Cortex of kidney (tissue), 1 donor: ENCODE data around the gene MUC12.
"Not testable (repeated sequence)": the region's sequence is repeated elsewhere in the genome, so short reads cannot be mapped to it uniquely, and the experiment has no call there.

Experiments used
- DNase-seq: peaks from one replicate; lab custom pipeline; 2025; lab: John Stamatoyannopoulos, UW

MUC12 gene

DNA sequence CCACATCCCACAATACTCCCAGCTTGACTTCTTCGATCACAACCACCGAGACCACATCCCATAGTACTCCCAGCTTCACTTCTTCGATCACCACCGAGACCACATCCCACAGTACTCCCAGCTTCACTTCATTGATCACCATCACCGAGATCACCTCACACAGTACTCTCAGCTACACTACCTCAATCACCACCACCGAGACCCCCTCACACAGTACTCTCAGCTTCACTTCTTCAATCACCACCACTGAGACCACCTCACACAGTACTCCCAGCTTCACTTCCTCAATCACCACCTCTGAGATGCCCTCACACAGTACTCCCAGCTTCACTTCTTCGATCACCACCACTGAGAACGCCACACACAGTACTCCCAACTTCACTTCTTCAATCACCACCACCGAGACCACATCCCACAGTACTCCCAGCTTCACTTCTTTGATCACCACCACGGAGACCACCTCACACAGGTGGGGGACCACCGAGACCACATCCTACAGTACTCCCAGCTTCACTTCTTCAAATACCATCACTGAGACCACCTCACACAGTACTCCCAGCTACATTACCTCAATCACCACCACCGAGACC is 11.4 kb upstream of the MUC12 start:
- no peak for DNase-seq

GRCh38 chr7:100959894-100960293 is 9.5 kb upstream of the MUC12 start:
- no peak for DNase-seq

GRCh38 chr7:100962537-100962936 is 6.8 kb upstream of the MUC12 start:
- no peak for DNase-seq

- no peak for DNase-seq
Measured at GRCh38 chr7:100963386-100963785, 6.0 kb upstream of the MUC12 start.

GRCh38 chr7:100963874-100964273 is 5.5 kb upstream of the MUC12 start:
- no peak for DNase-seq

- DNase-seq, result no peak
Measured at GRCh38 chr7:100964630-100965029, 4.7 kb upstream of the MUC12 start.

DNA sequence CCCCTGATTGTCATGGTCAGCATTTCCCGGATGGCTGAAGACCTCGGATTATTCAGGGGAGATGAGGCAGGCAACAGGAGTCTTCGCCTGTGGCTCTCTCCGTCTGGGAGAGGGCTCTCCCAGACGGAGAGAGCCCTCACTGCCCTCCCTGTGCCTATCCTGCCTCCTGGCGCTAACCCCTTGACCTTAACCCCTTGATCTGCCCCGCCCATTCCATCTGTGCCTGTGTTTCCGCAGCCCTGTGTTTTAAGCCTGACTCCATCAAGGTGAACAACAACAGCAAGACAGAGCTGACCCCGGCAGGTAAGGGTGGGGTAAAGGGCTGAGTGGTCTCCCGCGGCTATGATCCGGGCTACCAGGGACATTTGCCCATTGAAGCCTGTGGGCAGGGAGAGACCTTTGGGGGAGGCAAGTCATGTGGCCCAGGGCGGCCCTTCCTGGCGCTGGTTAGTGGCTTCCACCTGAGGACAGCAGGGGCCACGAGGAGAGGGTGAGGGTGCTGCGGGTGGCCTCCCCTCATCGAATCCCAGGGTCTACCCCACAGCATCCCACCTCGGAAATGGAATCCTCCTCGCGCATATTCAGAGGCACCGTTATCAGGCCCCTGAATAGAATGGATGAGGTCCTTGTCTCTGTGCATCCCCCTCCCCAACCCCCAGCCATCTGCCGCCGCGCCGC is 4.2 kb upstream of the MUC12 start:
- no peak for DNase-seq

- DNase-seq, result no peak
Measured at GRCh38 chr7:100965723-100966541, 3.4 kb upstream of the MUC12 start.

DNA sequence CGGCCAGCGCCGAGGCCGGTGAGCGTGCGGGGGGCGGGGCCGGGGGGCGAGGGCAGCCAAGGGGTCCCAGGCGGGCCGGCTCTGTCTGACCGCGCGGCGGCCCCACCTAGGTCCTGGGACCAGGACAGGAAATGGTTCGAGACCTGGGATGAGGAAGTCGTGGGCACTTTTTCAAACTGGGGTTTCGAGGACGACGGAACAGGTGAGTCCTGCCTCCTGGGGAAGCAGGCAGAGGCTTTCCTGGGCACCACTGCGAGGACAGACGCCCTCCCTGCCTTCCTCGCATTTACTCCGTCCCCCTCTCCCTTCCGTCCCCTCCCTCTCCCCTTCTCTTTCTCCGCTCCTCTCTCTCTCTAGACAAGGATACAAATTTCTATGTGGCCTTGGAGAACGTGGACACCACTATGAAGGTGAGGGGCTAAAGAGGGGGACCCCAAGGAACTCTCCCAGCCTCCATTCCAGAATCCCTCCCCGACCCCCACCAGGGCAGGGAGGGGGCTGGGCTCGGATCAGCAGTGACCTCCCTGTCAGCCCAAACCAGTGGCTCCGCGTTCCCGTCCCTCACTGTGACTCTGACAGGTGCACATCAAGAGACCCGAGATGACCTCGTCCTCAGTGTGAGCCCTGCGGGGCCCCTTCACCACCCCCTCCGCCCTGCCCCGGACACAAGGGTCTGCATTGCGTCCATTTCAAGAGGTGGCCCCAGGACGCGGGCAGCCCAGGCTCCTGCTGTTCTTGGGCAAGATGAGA is 2.6 kb upstream of the MUC12 start:
- no peak for DNase-seq

- no peak for DNase-seq
Measured at GRCh38 chr7:100967292-100967863, 2.0 kb upstream of the MUC12 start.

- DNase-seq, result no peak
Measured at GRCh38 chr7:100968031-100968430, 1.3 kb upstream of the MUC12 start.

DNA sequence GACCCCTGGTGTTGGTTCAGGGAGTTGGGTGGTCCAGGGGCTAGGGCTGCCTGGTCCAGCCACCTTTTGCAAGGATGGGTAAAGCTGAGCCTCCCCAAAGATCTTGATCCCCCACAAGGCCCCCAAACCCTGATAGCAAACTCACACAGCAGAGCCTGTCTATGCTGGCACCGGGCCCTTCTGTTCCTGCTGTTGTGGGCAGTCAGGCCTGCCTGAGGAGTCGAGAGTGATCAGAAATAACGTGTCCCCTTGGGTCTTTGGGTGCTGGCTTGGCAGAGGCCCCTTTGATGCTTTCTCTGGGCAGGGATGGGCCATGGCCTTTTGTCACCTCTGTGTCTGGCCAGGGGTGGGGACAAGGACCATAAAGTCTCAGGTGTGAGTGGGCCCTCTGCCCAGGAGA is 715 bp upstream of the MUC12 start:
- DNase-seq, result no peak

DNA sequence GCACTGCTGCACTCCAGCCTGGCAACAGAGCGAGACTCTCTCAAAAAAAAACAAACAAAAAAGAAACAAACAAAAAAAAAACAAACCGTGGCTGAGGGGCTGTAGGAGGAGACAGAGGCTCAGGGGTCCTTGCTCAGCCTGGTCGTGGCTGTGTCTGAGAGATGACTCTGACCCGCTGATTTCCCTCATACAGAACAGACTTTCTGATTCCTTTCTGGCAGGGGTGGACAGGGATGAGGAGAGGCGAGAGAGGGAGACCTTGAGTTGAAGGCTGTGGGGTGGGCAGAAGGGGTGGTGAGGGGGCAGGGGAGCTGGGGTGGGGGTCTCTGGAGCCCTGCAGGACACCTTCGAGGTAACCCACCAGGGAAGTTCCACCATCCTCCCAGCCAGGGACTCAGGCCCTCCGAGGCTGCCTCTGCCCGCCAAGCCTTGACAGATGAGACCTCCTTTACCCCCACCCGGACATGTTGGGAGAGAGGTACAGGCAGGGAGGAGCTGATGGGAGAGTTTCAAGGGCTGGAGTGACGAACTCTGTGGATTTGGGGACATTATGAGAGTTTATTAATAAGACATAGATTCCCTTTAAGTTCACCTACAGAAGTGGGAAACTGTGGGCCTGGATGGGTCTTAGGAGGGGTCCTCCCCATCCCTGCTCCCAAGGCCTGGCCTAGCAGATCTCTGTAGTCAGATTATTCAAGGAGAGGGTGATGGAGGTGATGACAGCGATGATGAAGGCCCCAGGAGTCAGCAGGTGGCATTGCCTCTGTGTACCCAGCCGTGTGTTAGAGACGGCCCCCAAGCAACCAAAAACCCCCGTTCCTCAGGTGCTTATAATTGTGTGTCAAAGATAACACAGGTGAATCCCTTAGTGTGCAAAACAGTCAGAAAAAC is 2.0 kb downstream of the MUC12 start:
- DNase-seq, result no peak

DNA sequence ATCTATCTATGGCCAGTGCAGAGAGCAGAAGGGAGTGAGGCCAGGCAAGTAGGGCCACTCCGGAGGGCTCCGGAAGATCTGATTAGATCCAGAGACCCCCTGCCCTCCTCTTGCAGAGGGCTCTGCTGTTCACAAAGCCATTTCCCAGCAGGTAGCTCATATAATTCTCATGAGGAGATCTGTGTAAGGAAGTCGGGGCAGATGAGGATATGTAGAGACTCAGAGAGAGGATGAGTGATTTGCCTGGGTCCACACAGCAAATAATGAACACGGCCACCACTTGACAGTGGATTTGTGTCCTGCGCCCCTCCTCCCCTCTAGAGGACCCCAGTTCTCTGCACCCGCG is 2.6 kb downstream of the MUC12 start:
- no peak for DNase-seq

- DNase-seq, result no peak
Measured at GRCh38 chr7:100974021-100974420, 4.7 kb downstream of the MUC12 start.

GRCh38 chr7:100975371-100975821 is 6.0 kb downstream of the MUC12 start:
- no peak for DNase-seq

DNA sequence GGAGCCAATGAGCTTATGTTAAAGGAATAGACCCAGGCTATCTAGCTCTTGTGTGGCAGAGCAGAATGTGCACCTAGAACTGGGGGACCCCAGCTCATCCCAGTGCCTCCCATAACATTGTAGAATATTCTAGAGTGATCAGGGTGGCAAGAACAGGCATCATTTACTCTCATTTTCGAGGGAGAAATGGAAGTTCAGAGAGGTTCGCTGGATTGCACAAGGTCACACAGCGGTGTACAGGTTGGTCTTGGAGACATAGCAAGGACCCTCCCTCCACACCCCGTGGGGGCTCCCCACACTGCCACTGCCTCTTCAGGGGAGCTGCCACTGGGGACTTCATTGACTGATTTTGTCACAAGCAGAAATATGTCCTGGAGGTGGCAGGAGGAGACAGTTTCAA is 8.9 kb downstream of the MUC12 start:
- no peak for DNase-seq

DNA sequence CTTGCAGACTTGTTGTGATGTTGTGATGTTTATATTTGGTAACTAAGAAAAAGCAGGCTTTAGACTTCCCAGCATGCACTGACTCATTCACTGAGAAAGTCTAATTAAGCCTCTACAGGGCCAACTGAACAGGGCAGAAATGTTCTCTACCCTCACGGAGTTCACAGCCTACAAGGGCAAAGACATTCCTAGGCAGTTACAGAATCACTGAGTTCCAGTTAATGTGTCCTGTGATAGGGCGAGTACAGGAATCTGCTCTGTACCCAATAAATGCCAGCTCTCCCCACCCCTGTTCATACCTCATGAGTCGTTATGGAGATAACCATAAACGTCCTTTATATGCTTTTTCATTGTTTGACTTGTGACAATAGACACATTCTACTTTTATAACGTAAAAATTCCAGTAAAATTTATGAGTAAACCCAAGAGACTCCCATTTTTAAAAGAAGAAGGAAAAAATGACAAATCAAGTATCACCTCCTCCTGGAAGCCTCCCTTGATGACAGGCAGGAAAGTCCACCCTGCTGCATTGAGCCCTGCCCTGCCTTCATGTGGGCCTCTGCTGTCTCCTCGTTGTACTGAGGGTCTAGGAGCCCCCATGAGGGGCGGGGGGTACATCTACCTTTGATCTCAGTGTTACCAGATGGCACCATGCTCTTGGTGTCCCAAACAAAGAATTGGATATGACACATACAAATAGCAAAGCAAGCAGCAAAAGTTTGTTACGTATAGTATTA is 14.3 kb downstream of the MUC12 start:
- no peak for DNase-seq

- not testable (repeated sequence) for DNase-seq
Measured at GRCh38 chr7:100984241-100984918, 15.0 kb downstream of the MUC12 start.
